PC-3 (cell line): ENCODE data around the gene IL16. TPM values are rescaled to one million over a fixed set of nuclear protein-coding genes. Genes with fewer than 3 reads are reported as not detected.
"Not testable (repeated sequence)": the region's sequence is repeated elsewhere in the genome, so short reads cannot be mapped to it uniquely, and the experiment has no call there.

Experiments used
- ATAC-seq: fragments of 200-7000 bp; cut with Tn5 transposase; 2 replicates; pipeline ENCODE4 v1.9.1; 2020; ENCODE audit warnings: mild to moderate bottlenecking, moderate library complexity
- BruUV-seq: library from RNA; stranded (reverse); fragments of 400-500 nt; replicated peaks from 2 replicates; lab custom pipeline; 2021; lab: Mats Ljungman, UMichigan
- CTCF ChIA-PET: fragments of 300-600 bp; sonication (Branson Sonifier 250); formaldehyde crosslinking; loops from one replicate; lab custom pipeline; 2022; ENCODE audit warnings: antibody characterized with exemption; lab: Charles Lee
- POLR2A ChIA-PET: fragments of 300-600 bp; sonication (Branson Sonifier 250); formaldehyde crosslinking; loops from one replicate; lab custom pipeline; 2022; ENCODE audit warnings: antibody characterized with exemption; ENCODE audit not compliant: unreplicated experiment; lab: Charles Lee
- DNase-seq: peaks from one replicate; pipeline ENCODE4 v3.0.0-alpha.2; 2015
- H2AFZ ChIP-seq: fragments of 300-600 bp; sonication (generic); 2 replicates; pipeline ENCODE4 v1.6.0; 2016; ENCODE audit warnings: antibody characterized with exemption, low read length
- H3F3A ChIP-seq: fragments of 300-600 bp; sonication (generic); one replicate; pipeline ENCODE4 v1.6.0; 2017; ENCODE audit warnings: antibody characterized with exemption, low read length, control low read depth, mild to moderate bottlenecking; ENCODE audit not compliant: unreplicated experiment
- H3K27ac ChIP-seq: fragments of 300-600 bp; sonication (generic); 2 replicates; pipeline ENCODE4 v1.5.1; 2016; ENCODE audit warnings: mild to moderate bottlenecking, low read length
- H3K27me3 ChIP-seq: fragments of 300-600 bp; sonication (generic); 2 replicates; pipeline ENCODE4 v1.6.1; 2016; ENCODE audit warnings: low read length, mixed read lengths
- H3K36me3 ChIP-seq: fragments of 300-600 bp; sonication (generic); 2 replicates; pipeline ENCODE4 v1.6.1; 2016; ENCODE audit warnings: low read depth, mixed run types, low read length, mixed read lengths
- H3K4me1 ChIP-seq: fragments of 300-600 bp; sonication (generic); 2 replicates; pipeline ENCODE4 v1.5.1; 2016; ENCODE audit warnings: low read length; ENCODE audit not compliant: insufficient read depth
- H3K4me2 ChIP-seq: fragments of 300-600 bp; sonication (generic); 2 replicates; pipeline ENCODE4 v1.6.0; 2016; ENCODE audit warnings: low read length
- H3K4me3 ChIP-seq: fragments of 300-600 bp; sonication (generic); 2 replicates; pipeline ENCODE4 v1.5.1; 2016; ENCODE audit warnings: mild to moderate bottlenecking, low read length, mixed read lengths
- H3K79me2 ChIP-seq: fragments of 300-600 bp; sonication (generic); 2 replicates; pipeline ENCODE4 v1.6.1; 2017; ENCODE audit warnings: low read length, mixed read lengths
- H3K9ac ChIP-seq: fragments of 300-600 bp; sonication (generic); 2 replicates; pipeline ENCODE4 v1.6.0; 2016; ENCODE audit warnings: mild to moderate bottlenecking, low read length
- H3K9me2 ChIP-seq: fragments of 300-600 bp; sonication (generic); replicated peaks from 2 replicates; pipeline ENCODE4 v1.6.1; 2016; ENCODE audit warnings: mixed run types, low read length, mixed read lengths
- H3K9me3 ChIP-seq: fragments of 300-600 bp; sonication (generic); 2 replicates; pipeline ENCODE4 v1.6.1; 2016; ENCODE audit warnings: low read length, mixed read lengths
- H4K20me1 ChIP-seq: fragments of 300-600 bp; sonication (generic); 2 replicates; pipeline ENCODE4 v1.6.1; 2016; ENCODE audit warnings: low read length, mixed read lengths
- CTCF ChIP-seq: fragments of 300-600 bp; sonication (generic); conservative IDR thresholded peaks from 2 replicates; pipeline ENCODE4 v1.5.1; 2017; ENCODE audit warnings: antibody characterized with exemption, low read depth, mild to moderate bottlenecking, low read length
- EZH2 ChIP-seq: fragments of 300-600 bp; sonication (generic); IDR thresholded peaks from one replicate; pipeline ENCODE4 v1.6.1; 2017; ENCODE audit warnings: antibody characterized with exemption, mild to moderate bottlenecking, low read length; ENCODE audit not compliant: unreplicated experiment
- EZH2phosphoT487 ChIP-seq: fragments of 300-600 bp; sonication (generic); IDR thresholded peaks from 2 replicates; pipeline ENCODE4 v1.6.1; 2018; ENCODE audit warnings: mild to moderate bottlenecking, antibody characterized with exemption, low read length, borderline replicate concordance
- intact Hi-C: fragments of 100-400 bp; cut with micrococcal nuclease; formaldehyde crosslinking; loops from 2 replicates; pipeline ENCODE4 v1.9.0; 2023
- total RNA-seq: library from RNA; depleted of rRNA; stranded (reverse); fragments of >200 nt; gene quantifications from 2 replicates; pipeline ENCODE4 v1.2.3, GENCODE V29; 2014

Gene IL16
- total RNA-seq, 1 experiment from 2014 or later, result 0.04 TPM

GRCh38 chr15:81199031-81199779, 2.5 kb downstream of the IL16 start:
- POLR2A ChIA-PET, result no interaction called here
- Histone ChIP-seq H3K27me3 (peaks cover 24% of the 10 kb centered on the region), H3F3A (no peaks in the 10 kb centered on the region), H3K27ac (no peak overlapping the region), H2AFZ (no peak overlapping the region), H3K36me3 (no peaks in the 10 kb centered on the region), H3K4me2 (no peak overlapping the region), H4K20me1 (no peaks in the 10 kb centered on the region), H3K9me3 (no peaks in the 10 kb centered on the region), H3K9me2 (no peaks in the 10 kb centered on the region), H3K4me3 (no peak overlapping the region), H3K79me2 (no peaks in the 10 kb centered on the region), H3K9ac (no peak overlapping the region), H3K4me1 (no peaks in the 10 kb centered on the region)
- no peak for ATAC-seq
- intact Hi-C loops, result no loop called here
- CTCF ChIA-PET, result no interaction called here
- TF ChIP-seq EZH2 (no peak), CTCF (no peak), EZH2phosphoT487 (no peak)
- no TSS peak for BruUV-seq
- DNase-seq, result no peak

DNA sequence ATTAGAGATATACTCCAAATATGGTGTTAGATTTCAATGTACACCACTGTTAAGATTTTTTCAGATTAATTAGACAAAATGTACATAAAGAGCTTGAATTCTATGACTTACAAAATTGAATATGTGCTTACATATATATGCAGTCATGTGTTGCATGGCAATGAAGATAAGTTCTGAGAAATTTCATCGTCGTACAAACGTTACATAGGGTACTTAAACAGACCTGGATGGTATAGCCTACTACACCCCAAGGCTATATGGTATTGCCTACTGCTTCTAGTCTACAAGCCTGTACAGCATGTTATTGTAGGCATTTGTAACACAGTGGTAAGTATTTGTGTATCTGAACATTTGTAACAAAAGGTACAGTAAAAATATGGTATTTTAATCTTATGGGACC, 9.3 kb downstream of the IL16 start:
- Histone ChIP-seq H3F3A (no peaks in the 10 kb centered on the region), H2AFZ (no peak overlapping the region), H3K4me2 (no peak overlapping the region), H3K36me3 (no peaks in the 10 kb centered on the region), H3K27me3 (peaks cover 14% of the 10 kb centered on the region; the same call in 1 of the 2 replicates), H3K79me2 (no peaks in the 10 kb centered on the region), H3K27ac (no peak overlapping the region), H3K9me2 (no peaks in the 10 kb centered on the region), H3K9me3 (no peaks in the 10 kb centered on the region), H3K4me3 (no peak overlapping the region), H4K20me1 (no peaks in the 10 kb centered on the region), H3K4me1 (no peaks in the 10 kb centered on the region), H3K9ac (no peak overlapping the region)
- no TSS peak for BruUV-seq
- intact Hi-C loops, result no loop called here
- CTCF ChIA-PET, result no interaction called here
- TF ChIP-seq CTCF (no peak), EZH2 (no peak), EZH2phosphoT487 (no peak)
- POLR2A ChIA-PET, result no interaction called here
- ATAC-seq (no peak), DNase-seq (no peak)

DNA sequence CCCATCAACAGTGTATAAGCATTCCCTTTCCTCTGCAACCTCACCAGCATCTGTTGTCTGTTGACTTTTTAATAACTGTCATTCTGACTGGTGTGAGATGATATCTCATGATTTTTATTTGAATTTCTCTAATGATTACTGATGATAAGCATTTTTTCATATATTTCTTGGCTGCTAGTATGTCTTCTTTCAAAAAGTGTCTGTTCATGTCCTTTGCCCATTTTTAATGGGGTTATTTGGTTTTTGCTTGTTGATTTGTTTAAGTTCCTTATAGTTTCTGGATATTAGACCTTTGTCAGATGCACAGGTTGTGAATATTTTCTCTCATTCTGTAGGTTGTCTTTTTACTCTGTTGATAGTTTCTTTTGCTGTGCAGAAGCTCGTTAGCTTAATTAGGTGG, 11.3 kb downstream of the IL16 start:
- H3F3A ChIP-seq, DNase-seq, H2AFZ ChIP-seq, H3K36me3 ChIP-seq, BruUV-seq, H3K9me3 ChIP-seq, intact Hi-C loops, H4K20me1 ChIP-seq, H3K4me2 ChIP-seq, POLR2A ChIA-PET, H3K4me1 ChIP-seq, H3K9me2 ChIP-seq, H3K27ac ChIP-seq, ATAC-seq, H3K4me3 ChIP-seq, H3K79me2 ChIP-seq, H3K9ac ChIP-seq: not testable (repeated sequence)
- CTCF ChIA-PET, result interaction anchor here (0.6 kb wide), 1 partner anchor 406 kb away, joined by 4 read pairs; no protein-coding TSS in a partner anchor
- peaks cover 14% of the 10 kb centered on the region; the same call in 1 of the 2 replicates for H3K27me3 ChIP-seq
